Dendritic cell treated with granulocyte-macrophage colony-stimulating factor and Interleukin-4, amounts not matched to agents 40 ng/mL and 50 ng/mL, for 4 days (primary cell): ENCODE results near the gene BTBD10.

Experiments
- H3K27ac Mint-ChIP-seq: one replicate; pipeline ENCODE4 v1.8.0; 2022; ENCODE audit warnings: mild to moderate bottlenecking, mixed read lengths
- H3K27me3 Mint-ChIP-seq: one replicate; pipeline ENCODE4 v1.8.0; 2022; ENCODE audit warnings: mild to moderate bottlenecking, mixed read lengths
- H3K36me3 Mint-ChIP-seq: one replicate; pipeline ENCODE4 v1.8.0; 2022; ENCODE audit warnings: low read depth, mixed read lengths
- H3K4me1 Mint-ChIP-seq: one replicate; pipeline ENCODE4 v1.8.0; 2022; ENCODE audit warnings: low read depth, mixed read lengths
- H3K4me3 Mint-ChIP-seq: one replicate; pipeline ENCODE4 v1.8.0; 2022; ENCODE audit warnings: mild to moderate bottlenecking, moderate library complexity, mixed read lengths
- H3K9me3 Mint-ChIP-seq: one replicate; pipeline ENCODE4 v1.8.0; 2022; ENCODE audit warnings: mixed read lengths
- intact Hi-C: fragments of 100-400 bp; cut with micrococcal nuclease; formaldehyde crosslinking; loops from one replicate; pipeline ENCODE4 v1.15.0; 2022

The BTBD10 gene

DNA sequence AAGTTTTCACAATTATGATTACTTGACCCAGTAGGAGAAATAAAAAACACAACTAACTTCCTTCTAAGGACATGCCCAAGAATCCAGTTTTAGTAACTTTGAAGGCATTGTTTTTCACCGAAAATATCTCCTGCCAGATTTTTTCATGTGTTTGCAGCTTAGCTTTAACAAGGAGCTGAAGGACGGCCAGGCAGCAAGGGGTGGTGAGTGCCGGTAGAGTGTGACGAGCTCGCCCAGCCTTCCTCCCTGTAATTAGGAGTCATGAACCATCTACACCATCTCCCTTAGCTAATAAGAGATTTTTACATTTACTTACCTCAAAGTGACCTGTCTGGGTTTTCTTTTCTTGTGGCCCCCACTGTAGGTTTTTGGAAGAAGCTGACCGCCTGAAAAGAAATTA, 113.4 kb downstream of the BTBD10 start:
- no peak overlapping the region for H3K4me3 Mint-ChIP-seq
- no peaks in the 10 kb centered on the region for H3K9me3 Mint-ChIP-seq
- intact Hi-C loops: no loop called here
- H3K36me3 Mint-ChIP-seq: peaks cover 50% of the 10 kb centered on the region
- H3K27me3 Mint-ChIP-seq: no peaks in the 10 kb centered on the region
- H3K27ac Mint-ChIP-seq: no peak overlapping the region
- peaks cover 34% of the 10 kb centered on the region for H3K4me1 Mint-ChIP-seq

DNA sequence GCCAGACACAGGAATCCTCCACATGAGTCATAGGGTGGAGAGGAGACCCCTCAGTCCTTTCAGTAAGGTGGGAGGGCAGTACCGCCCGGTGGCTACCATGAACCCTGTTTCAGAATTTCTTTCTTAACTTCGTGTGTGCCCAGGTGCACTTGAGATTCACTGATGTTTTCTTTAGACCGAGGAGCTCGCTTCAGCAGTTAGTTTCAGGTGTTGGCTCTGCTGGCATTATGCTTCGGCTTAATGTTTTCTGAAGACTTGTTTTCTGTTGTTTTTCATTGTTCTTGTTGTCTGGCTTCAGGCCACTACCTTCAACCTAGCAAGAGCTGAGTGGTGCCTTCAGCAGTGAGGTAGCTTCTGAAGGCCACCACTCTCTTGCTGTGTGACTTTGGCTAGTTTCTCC, 114.0 kb downstream of the BTBD10 start:
- no peak overlapping the region for H3K27ac Mint-ChIP-seq
- H3K36me3 Mint-ChIP-seq: peaks cover 50% of the 10 kb centered on the region
- no peaks in the 10 kb centered on the region for H3K27me3 Mint-ChIP-seq
- H3K9me3 Mint-ChIP-seq: no peaks in the 10 kb centered on the region
- no peak overlapping the region for H3K4me3 Mint-ChIP-seq
- H3K4me1 Mint-ChIP-seq: peaks cover 38% of the 10 kb centered on the region
- intact Hi-C loops: no loop called here

- Mint-ChIP-seq H3K27me3 (no peaks in the 10 kb centered on the region), H3K9me3 (no peaks in the 10 kb centered on the region), H3K27ac (peak overlapping the region; percentile 45), H3K36me3 (peaks cover 54% of the 10 kb centered on the region), H3K4me1 (peaks cover 41% of the 10 kb centered on the region), H3K4me3 (no peak overlapping the region)
- intact Hi-C loops: no loop called here
These were observed 114.7 kb downstream of the BTBD10 start for GRCh38 chr11:13348305-13348704.

DNA sequence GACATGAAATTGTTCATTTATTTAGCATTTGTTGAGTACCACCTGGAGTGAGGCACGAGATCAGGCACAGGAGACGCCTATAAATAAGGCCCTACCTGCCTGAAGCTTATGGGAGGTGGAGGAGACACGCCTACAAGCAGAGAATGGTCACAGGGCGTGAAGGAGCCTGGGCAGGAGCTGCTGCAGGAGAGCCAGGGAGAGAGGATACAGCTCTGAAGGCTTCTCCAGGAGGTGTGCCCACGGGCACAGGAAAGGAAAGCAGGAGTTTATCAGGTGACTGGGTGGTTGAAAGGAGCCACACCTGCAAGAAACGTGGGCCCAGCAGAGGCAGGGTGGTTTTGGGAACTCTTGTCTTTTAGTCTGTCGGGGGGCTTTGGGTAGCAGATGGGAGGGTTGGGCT, 115.1 kb downstream of the BTBD10 start:
- intact Hi-C loops: no loop called here
- Mint-ChIP-seq H3K36me3 (peaks cover 55% of the 10 kb centered on the region), H3K27me3 (no peaks in the 10 kb centered on the region), H3K4me3 (no peak overlapping the region), H3K9me3 (no peaks in the 10 kb centered on the region), H3K4me1 (peaks cover 41% of the 10 kb centered on the region), H3K27ac (peak overlapping the region; percentile 45)

DNA sequence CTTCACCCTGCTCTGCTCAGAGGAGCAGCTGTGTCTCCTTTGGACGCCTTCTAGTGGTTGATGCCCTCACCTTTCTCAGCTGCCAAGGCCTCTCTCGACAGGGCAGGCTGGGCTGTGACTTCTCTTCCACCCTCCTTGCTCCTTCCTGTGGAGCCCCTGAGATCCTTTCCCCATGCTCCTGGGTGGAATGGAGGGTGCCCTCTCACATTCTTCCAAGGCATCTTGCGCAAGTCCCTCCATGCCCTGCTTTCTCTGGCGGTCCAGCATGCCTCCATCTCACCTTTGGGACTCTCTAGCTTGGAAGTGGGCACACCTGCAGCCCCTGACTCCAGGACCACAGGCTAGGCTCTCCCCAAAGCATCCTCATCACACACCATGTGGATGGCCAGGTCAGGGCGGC, 116.6 kb downstream of the BTBD10 start:
- Mint-ChIP-seq H3K27ac (no peak overlapping the region), H3K4me1 (peaks cover 49% of the 10 kb centered on the region), H3K36me3 (peaks cover 52% of the 10 kb centered on the region), H3K27me3 (no peaks in the 10 kb centered on the region), H3K9me3 (no peaks in the 10 kb centered on the region), H3K4me3 (no peak overlapping the region)
- intact Hi-C loops: no loop called here

DNA sequence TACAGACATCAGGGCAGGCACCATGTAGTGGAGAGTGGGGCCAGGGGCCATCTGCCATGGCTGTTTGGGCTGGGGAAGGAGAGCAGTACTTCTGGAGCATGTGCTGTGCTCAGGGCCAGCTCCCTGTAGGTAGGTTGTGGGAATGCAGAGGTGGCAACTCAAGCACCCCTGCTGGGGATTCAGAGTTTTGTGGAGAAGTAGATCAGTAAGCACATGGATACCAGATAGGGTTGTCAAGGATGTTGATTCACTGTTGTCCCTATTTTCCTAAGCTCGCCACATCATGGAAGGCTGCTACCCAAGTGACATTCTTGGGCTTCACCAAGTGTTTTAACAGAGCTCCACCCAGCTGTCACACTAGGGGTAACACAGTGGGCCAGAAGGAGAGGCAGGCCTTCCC, 118.2 kb downstream of the BTBD10 start:
- H3K36me3 Mint-ChIP-seq: peaks cover 51% of the 10 kb centered on the region
- H3K4me1 Mint-ChIP-seq: peaks cover 62% of the 10 kb centered on the region
- no peak overlapping the region for H3K27ac Mint-ChIP-seq
- no peaks in the 10 kb centered on the region for H3K27me3 Mint-ChIP-seq
- H3K9me3 Mint-ChIP-seq: no peaks in the 10 kb centered on the region
- H3K4me3 Mint-ChIP-seq: no peak overlapping the region
- intact Hi-C loops: loop anchor here (2.0 to 5.0 kb wide), 2 partner anchors 93 to 380 kb away; no protein-coding TSS in a partner anchor

GRCh38 chr11:13343931-13344717, 118.9 kb downstream of the BTBD10 start:
- H3K27me3 Mint-ChIP-seq: no peaks in the 10 kb centered on the region
- no peak overlapping the region for H3K27ac Mint-ChIP-seq
- peaks cover 68% of the 10 kb centered on the region for H3K4me1 Mint-ChIP-seq
- intact Hi-C loops: loop anchor here (2.0 to 5.0 kb wide), 3 partner anchors 92 to 379 kb away; no protein-coding TSS in a partner anchor
- H3K36me3 Mint-ChIP-seq: peaks cover 50% of the 10 kb centered on the region
- H3K9me3 Mint-ChIP-seq: no peaks in the 10 kb centered on the region
- H3K4me3 Mint-ChIP-seq: no peak overlapping the region

- Mint-ChIP-seq H3K27me3 (no peaks in the 10 kb centered on the region), H3K9me3 (no peaks in the 10 kb centered on the region), H3K27ac (no peak overlapping the region), H3K4me3 (no peak overlapping the region), H3K4me1 (peaks cover 72% of the 10 kb centered on the region), H3K36me3 (peaks cover 51% of the 10 kb centered on the region)
- intact Hi-C loops: loop anchor here (2.0 to 5.0 kb wide), 2 partner anchors 91 to 160 kb away; no protein-coding TSS in a partner anchor
These were observed 120.0 kb downstream of the BTBD10 start for GRCh38 chr11:13343067-13343466.

- Mint-ChIP-seq H3K27ac (no peak overlapping the region), H3K36me3 (peaks cover 42% of the 10 kb centered on the region), H3K4me1 (peaks cover 64% of the 10 kb centered on the region), H3K4me3 (no peak overlapping the region), H3K27me3 (no peaks in the 10 kb centered on the region), H3K9me3 (no peaks in the 10 kb centered on the region)
- intact Hi-C loops: loop anchor here (5.0 kb wide), 1 partner anchor 89 kb away; no protein-coding TSS in a partner anchor
These were observed 122.0 kb downstream of the BTBD10 start for GRCh38 chr11:13341026-13341425.

- H3K36me3 Mint-ChIP-seq: peaks cover 40% of the 10 kb centered on the region
- intact Hi-C loops: loop anchor here (5.0 kb wide), 1 partner anchor 87 kb away; no protein-coding TSS in a partner anchor
- H3K27ac Mint-ChIP-seq: peak overlapping the region; percentile 16
- H3K9me3 Mint-ChIP-seq: no peaks in the 10 kb centered on the region
- no peak overlapping the region for H3K4me3 Mint-ChIP-seq
- peaks cover 60% of the 10 kb centered on the region for H3K4me1 Mint-ChIP-seq
- no peaks in the 10 kb centered on the region for H3K27me3 Mint-ChIP-seq
These were observed 123.5 kb downstream of the BTBD10 start for GRCh38 chr11:13339195-13340153.

DNA sequence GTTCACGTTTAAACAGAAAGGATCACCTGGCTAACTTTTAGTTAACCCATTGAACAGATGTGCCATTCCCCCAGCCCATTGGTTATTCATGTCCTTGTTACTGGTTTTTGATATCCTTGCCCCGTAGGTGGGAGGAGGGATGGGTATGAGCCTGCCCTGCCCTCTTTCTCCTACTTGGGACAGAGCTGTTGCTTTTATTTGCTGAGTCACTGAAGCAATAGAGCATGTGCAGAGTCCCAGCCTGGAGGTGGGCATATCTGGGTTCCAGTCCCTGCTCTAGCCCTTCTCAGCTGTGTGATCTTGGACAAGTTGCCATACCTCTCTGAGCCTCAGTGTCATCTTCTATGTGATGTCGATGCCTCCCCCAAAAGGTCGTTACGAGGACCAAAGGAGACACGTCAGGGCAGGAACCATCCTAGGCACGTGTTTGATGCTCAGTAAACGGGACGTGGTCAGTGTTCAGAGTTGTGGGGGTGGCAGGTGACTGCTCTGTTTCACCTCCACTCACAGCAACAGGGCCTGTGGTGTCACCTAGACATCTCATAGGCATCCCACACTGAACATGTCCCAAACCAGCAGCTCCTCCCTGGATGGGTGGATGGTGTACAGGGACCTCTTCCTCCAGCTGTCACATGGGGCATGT, 124.5 kb downstream of the BTBD10 start:
- intact Hi-C loops: no loop called here
- Mint-ChIP-seq H3K9me3 (no peaks in the 10 kb centered on the region), H3K27ac (no peak overlapping the region), H3K36me3 (peaks cover 30% of the 10 kb centered on the region), H3K4me1 (peaks cover 62% of the 10 kb centered on the region), H3K4me3 (no peak overlapping the region), H3K27me3 (no peaks in the 10 kb centered on the region)

- Mint-ChIP-seq H3K4me3 (peak overlapping the region; percentile 36), H3K27me3 (no peaks in the 10 kb centered on the region), H3K9me3 (no peaks in the 10 kb centered on the region), H3K27ac (no peak overlapping the region), H3K36me3 (peaks cover 26% of the 10 kb centered on the region), H3K4me1 (peaks cover 67% of the 10 kb centered on the region)
- intact Hi-C loops: no loop called here
These were observed 125.0 kb downstream of the BTBD10 start for GRCh38 chr11:13338019-13338426.
